ENCODE results near the gene CRELD2.

CRELD2 gene

DNA sequence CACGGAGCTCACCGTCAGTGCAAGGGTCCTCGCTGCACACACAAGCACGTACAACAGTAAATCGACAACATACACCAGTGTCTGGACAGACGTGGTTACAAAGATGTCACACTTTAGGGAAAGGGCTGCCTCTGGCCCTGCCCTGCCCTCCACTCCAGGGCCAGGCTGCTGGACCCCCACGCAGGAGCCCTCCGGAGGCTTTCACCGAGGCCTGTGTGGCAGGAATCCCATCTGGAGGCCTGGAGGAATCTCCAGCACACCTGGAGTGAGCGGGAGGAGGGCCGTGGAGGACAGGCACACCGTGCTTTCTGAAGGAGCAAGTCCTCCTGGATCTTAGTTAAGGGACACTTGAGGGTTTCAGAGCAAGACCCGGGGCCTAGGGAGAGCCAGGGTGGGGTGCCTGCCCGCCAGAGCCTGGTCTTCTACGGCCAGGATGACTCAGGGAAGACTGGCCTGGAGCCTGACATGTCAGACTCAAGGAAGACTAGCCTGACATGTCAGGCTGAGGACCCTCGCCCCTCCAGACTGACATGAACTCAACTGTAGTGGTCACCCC lies 40.0 kb downstream of the CRELD2 start:
- no peak for DNase-seq (ENCODE audit: low spot score)

DNA sequence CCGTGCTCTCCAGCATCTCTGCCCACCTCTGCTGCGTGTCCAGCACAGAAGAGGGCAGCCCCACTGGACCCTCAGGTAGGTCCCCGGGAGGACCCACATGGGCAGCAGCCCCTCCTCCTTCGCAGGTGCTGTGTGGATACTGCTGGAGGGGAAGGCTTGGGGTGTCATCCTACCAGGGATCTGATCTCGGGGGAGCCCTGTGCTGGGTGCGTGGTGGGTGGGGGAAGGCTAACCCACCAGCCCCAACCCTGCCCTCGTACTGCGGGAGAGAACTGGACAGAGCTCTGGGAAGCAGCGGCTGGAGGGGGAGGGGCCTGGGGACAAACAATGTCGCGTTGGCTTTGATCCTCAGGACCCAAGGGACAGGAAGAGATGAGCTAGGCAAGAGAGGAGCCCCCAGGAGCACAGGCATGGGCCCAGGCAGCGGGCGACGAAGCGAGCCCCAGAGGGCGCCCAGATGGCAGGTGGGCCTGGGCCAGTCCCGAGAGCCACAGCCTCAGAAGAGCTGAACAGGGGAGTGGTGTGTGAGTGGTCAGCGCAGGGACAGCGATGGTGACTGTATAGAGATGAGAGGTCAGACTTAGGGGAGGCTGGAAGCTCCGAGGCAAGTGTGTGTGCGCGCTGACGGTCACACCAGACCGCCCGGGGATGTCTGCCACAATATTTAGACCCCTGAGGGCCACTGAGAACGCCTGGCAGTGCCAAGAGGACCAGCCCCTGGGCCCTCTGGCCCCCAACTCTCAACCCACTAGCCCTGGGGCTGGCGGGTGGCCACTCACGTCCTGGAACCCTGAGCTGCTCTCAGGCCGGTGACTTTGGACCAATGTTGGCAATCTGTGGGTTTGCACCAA lies 40.7 kb downstream of the CRELD2 start:
- DNase-seq (ENCODE audit: low spot score), result no peak

DNA sequence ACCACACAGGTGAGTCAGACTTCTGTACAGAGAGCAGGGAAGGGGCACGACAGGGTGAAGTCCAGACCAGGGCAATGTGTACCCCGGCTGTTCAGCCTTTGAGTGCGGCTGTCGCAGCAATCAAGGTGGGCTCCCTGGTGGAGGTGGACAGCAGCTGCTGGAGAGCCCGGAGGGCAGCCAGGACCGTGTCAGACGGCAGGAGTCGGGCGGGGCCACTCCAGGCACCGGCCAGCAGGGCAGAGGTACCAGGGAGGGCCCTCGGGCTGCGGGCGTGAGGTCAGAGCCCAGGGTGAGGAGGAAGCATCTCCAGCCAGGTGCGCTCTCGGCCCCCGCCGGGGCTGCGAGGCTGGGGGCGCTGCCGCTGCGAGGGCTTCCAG lies 41.3 kb downstream of the CRELD2 start:
- DNase-seq (ENCODE audit: low spot score), result peak; percentile 7

DNA sequence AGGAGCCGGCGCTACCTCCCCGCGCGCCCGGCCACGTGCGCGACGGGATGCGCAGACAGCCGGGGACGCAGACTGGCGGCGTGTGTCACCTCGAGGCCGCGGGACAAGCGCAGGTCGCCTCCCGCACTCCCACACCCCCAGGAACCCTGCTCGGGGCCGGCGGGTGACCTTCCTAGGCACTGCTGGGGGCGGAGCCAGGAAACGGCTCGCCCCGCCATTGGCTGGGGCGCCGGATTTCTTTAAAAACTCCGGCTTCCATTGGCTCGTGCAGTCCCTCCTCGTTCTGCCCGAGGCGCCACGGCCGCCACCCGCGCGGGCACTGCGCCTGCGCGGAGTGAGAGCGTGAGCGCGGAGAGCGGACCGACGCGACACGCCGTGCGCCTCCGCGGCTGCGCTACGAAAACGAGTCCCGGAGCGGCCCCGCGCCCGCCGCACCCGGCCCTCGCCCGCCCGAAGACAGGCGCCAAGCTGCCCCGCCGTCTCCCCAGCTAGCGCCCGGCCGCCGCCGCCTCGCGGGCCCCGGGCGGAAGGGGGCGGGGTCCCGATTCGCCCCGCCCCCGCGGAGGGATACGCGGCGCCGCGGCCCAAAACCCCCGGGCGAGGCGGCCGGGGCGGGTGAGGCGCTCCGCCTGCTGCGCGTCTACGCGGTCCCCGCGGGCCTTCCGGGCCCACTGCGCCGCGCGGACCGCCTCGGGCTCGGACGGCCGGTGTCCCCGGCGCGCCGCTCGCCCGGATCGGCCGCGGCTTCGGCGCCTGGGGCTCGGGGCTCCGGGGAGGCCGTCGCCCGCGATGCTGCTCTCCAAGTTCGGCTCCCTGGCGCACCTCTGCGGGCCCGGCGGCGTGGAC lies 41.9 kb downstream of the CRELD2 start, which contains the start of gene PIM3:
TSS of gene PIM3 (plus strand) at position 614 of the 846 bp plus-strand sequence. CDS start at position 790, 176 bp downstream.
- peak; percentile 93 for DNase-seq (ENCODE audit: low spot score)

GRCh38 chr22:49961005-49961600 lies 42.7 kb downstream of the CRELD2 start:
- DNase-seq (ENCODE audit: low spot score), result peak; percentile 17

- DNase-seq (ENCODE audit: low spot score), result no peak
These were observed 43.2 kb downstream of the CRELD2 start for GRCh38 chr22:49961601-49962011.

GRCh38 chr22:49962012-49962750 lies 43.7 kb downstream of the CRELD2 start:
- peak; percentile 8 for DNase-seq (ENCODE audit: low spot score)

GRCh38 chr22:49962751-49963646 lies 44.6 kb downstream of the CRELD2 start:
- DNase-seq (ENCODE audit: low spot score), result no peak

DNA sequence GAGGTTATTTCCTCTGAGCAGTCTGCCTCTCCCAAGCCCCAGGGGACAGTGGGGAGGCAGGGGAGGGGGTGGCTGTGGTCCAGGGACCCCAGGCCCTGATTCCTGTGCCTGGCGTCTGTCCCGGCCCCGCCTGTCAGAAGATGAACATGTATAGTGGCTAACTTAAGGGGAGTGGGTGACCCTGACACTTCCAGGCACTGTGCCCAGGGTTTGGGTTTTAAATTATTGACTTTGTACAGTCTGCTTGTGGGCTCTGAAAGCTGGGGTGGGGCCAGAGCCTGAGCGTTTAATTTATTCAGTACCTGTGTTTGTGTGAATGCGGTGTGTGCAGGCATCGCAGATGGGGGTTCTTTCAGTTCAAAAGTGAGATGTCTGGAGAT lies 45.2 kb downstream of the CRELD2 start:
- DNase-seq (ENCODE audit: low spot score), result no peak

DNA sequence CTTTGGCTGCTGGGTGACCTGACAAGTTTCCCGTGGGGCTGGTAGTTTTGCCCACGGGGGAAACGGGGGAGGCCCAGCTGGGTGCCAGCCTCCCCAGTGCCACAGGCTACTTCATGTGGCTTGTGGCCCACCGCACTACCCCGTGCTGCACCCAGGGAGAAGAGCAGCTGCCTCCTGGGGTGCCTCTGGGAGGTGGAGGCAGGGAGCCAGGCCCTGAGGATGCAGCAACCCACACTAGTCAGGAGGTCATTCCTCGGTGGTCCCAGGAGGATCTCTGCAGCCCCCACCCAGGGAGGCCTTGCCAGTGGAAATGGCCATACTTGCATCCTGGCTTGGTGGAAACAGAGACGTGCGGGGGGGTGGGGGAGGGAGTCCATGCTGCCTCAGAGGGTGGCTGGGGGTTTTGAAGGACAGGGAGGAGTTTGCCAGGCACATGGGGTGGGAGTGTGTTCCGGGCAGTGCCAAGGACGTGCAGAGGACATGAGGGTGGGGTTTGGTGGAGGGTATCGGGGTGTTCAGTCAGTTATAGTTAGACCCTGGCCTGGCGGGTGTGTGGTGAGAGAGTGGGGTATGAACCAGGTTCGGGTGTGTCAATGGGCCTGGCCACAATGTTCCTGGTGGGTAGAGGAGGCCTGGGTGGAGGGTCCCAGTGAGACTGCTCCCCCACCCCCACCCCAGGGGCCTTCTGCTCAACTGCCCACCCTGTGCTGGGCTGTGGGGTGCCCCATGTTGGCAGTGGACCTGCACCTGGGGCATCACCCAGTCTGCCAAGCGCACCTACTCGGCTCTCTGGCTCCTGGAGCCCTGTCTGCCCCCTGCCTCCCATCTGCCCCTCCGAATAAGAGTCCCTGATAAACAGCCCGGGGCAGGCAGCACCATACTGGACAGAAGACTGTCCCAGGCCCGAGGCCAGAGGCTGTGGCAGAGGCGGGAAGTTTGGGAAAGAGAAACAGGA lies 46.0 kb downstream of the CRELD2 start:
- no peak for DNase-seq (ENCODE audit: low spot score)

DNA sequence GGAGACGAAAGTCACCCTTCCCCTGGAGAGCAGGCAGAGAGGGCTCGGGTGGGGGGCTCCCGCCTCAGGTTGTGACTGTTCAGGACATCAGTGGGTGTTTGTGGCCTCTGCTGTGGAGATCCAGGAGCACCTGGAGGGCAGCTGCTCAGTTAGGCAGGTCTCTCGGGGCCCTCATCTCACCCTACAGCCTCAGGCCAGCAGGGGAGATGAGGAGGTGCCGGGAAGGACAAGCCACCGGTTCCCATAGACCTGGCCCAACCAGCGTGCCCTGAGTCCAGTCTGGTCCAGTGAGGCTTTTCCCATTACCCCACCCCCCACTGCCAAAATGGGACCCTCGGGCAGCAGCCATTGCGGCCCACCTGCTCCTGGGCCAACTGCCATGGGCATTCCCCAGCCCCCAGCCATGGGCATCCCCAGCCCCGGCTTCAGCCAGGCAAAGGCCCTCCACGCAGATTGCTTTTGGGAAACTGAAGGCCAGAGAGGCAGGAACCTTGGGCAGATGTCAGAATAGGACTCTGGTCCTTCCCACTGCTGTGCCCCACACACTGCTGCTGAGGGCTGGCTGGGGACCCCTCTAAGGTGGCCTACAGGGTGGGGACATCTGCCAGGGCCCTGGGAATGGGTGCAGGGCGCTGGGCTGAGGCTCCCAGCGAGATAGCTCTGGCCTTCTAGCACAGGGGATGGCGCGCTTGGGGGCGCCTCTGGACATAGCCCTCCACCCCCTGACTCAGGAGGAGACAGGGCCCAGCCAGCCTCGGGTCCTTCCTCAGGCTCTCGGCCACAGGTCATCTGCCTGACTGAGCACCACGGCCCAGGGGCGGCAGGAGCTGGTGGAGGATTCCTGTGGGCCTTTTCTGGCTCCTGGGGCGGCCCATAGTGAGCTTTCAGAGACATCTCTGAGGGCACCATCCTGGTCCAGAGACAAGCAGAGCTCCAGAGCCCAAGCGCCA lies 46.9 kb downstream of the CRELD2 start:
- DNase-seq (ENCODE audit: low spot score), result no peak

DNA sequence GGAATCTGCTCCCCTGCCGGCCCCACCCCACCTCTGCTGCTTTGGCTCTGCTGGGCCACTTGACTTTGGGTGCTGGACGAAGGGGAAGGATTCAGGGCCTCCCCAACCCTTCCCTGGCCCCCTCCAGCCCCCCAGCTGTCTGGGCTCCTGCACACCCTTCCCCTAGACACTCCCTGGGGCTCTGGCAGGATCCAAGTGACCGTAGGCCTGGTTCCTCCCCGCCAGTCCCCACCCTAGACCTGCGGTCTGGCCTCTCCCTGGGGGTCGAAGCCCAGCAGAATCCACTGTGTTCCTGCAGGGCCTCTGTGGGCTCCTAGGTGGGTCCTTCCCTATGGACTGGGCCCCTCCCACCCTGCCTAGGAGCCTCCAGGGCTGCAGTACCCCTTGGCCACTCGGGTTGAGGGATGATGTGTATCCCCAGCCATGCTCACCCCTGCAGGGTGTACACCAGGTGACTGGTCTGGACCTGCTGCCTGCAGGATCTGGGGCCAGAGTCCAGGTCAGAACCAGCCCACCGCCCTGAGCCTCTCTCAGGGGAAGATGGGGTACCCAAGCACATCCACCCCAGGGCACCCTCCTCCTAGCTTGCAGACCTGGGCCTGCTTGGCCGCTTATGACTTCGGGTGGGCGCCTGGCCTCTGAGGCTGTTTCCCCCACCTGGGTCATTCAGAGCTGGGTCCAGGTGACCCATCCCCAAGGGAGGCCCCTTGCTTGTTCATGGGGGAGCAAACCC lies 47.8 kb downstream of the CRELD2 start:
- no peak for DNase-seq (ENCODE audit: low spot score)

GRCh38 chr22:49966774-49967705 lies 48.6 kb downstream of the CRELD2 start:
- no peak for DNase-seq (ENCODE audit: low spot score)

DNA sequence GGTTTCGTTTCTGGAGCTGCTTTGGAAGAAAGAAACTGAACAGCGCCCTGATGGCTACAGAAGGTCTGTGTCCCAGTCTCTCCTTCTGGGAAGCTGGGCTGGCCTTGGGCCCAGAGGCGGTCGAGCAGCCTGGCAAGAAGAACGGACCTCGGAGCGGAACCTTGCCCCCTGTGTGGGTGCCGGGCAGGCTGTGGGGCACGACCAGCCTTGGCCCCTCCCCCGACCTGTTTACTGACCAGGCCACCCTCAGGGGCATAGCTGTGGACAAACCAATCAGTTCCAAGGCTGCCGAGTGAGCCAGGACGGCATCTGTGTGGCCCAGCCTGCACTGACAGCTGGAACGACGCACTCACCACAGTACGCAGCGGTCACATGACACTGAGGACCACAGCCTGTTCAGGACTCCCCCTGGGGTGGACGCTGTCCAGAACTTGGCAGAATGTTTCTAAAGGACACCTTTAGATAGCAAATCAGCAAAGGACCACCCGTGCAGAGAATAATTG lies 49.3 kb downstream of the CRELD2 start:
- DNase-seq (ENCODE audit: low spot score), result no peak

- no peak for DNase-seq (ENCODE audit: low spot score)
These were observed 49.9 kb downstream of the CRELD2 start for GRCh38 chr22:49968313-49968830.
